Parathyroid adenoma (tissue), 2 donors: ENCODE data around the gene ZNF57.

Experiments used
- H2AFZ ChIP-seq: fragments of 300-600 bp; sonication (generic); one replicate; pipeline ENCODE4 v1.7.0; 2017; ENCODE audit warnings: antibody characterized with exemption, mild to moderate bottlenecking
- H3K27ac ChIP-seq: fragments of 300-600 bp; sonication (generic); one replicate; pipeline ENCODE4 v1.7.0; 2017
- H3K27me3 ChIP-seq: fragments of 300-600 bp; sonication (generic); one replicate; pipeline ENCODE4 v1.7.0; 2017; ENCODE audit warnings: low read length; ENCODE audit not compliant: control insufficient read depth, insufficient read depth
- H3K36me3 ChIP-seq: fragments of 300-600 bp; sonication (generic); one replicate; pipeline ENCODE4 v1.7.0; 2017; ENCODE audit warnings: low read length; ENCODE audit not compliant: control insufficient read depth, insufficient read depth
- H3K4me1 ChIP-seq: fragments of 300-600 bp; sonication (generic); one replicate; pipeline ENCODE4 v1.7.0; 2017; ENCODE audit warnings: control low read depth
- H3K4me2 ChIP-seq: fragments of 300-600 bp; sonication (generic); one replicate; pipeline ENCODE4 v1.7.0; 2017; ENCODE audit warnings: low read length
- H3K4me3 ChIP-seq: fragments of 300-600 bp; sonication (generic); one replicate; pipeline ENCODE4 v1.7.0; 2017; ENCODE audit warnings: low read depth, low read length
- H3K79me2 ChIP-seq: fragments of 300-600 bp; sonication (generic); one replicate; pipeline ENCODE4 v1.7.0; 2017; ENCODE audit warnings: control low read depth
- H3K9ac ChIP-seq: fragments of 300-600 bp; sonication (generic); one replicate; pipeline ENCODE4 v1.7.0; 2017; ENCODE audit warnings: mild to moderate bottlenecking
- H3K9me3 ChIP-seq: fragments of 300-600 bp; sonication (generic); one replicate; pipeline ENCODE4 v1.7.0; 2017; ENCODE audit warnings: low read length; ENCODE audit not compliant: control insufficient read depth
- TF ChIP-seq, protein P1 (sequence below): fragments of 300-600 bp; sonication (generic); IDR thresholded peaks from one replicate; pipeline ENCODE4 v1.7.0; 2017; ENCODE audit warnings: antibody characterized with exemption, mild to moderate bottlenecking
- donor health status: primary hyperparathyroidism.

Gene ZNF57

GRCh38 chr19:2877398-2878331, 23.1 kb upstream of the ZNF57 start:
- TF ChIP-seq, protein P1, sequence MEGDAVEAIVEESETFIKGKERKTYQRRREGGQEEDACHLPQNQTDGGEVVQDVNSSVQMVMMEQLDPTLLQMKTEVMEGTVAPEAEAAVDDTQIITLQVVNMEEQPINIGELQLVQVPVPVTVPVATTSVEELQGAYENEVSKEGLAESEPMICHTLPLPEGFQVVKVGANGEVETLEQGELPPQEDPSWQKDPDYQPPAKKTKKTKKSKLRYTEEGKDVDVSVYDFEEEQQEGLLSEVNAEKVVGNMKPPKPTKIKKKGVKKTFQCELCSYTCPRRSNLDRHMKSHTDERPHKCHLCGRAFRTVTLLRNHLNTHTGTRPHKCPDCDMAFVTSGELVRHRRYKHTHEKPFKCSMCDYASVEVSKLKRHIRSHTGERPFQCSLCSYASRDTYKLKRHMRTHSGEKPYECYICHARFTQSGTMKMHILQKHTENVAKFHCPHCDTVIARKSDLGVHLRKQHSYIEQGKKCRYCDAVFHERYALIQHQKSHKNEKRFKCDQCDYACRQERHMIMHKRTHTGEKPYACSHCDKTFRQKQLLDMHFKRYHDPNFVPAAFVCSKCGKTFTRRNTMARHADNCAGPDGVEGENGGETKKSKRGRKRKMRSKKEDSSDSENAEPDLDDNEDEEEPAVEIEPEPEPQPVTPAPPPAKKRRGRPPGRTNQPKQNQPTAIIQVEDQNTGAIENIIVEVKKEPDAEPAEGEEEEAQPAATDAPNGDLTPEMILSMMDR, result no peak
- no peaks in the 10 kb centered on the region for H3K9me3 ChIP-seq

GRCh38 chr19:2883686-2884439, 16.9 kb upstream of the ZNF57 start:
- no peaks in the 10 kb centered on the region for H3K9me3 ChIP-seq
- no peaks in the 10 kb centered on the region for H3K79me2 ChIP-seq
- H3K9ac ChIP-seq, result no peak overlapping the region
- no peak overlapping the region for H3K4me2 ChIP-seq
- H3K27ac ChIP-seq, result no peak overlapping the region
- no peaks in the 10 kb centered on the region for H3K36me3 ChIP-seq
- no peak overlapping the region for H3K4me3 ChIP-seq
- H3K27me3 ChIP-seq, result no peaks in the 10 kb centered on the region
- H3K4me1 ChIP-seq, result peaks cover 4% of the 10 kb centered on the region
- TF ChIP-seq, protein P1, result no peak
- no peak overlapping the region for H2AFZ ChIP-seq

More at GRCh38 chr19:2877398-2878331, 23.1 kb upstream of the ZNF57 start:
- H3K4me3 ChIP-seq, result no peak overlapping the region
- no peaks in the 10 kb centered on the region for H3K79me2 ChIP-seq
- H3K4me2 ChIP-seq, result no peak overlapping the region
- no peak overlapping the region for H2AFZ ChIP-seq
- no peak overlapping the region for H3K27ac ChIP-seq
- H3K36me3 ChIP-seq, result no peaks in the 10 kb centered on the region
- no peaks in the 10 kb centered on the region for H3K4me1 ChIP-seq
- no peak overlapping the region for H3K9ac ChIP-seq
- no peaks in the 10 kb centered on the region for H3K27me3 ChIP-seq

GRCh38 chr19:2885736-2886135, 15.0 kb upstream of the ZNF57 start:
- Histone ChIP-seq H3K9ac (no peak overlapping the region), H2AFZ (no peak overlapping the region), H3K36me3 (no peaks in the 10 kb centered on the region), H3K4me3 (no peak overlapping the region), H3K4me2 (no peak overlapping the region), H3K4me1 (peaks cover 4% of the 10 kb centered on the region), H3K9me3 (no peaks in the 10 kb centered on the region), H3K27me3 (no peaks in the 10 kb centered on the region), H3K79me2 (no peaks in the 10 kb centered on the region), H3K27ac (no peak overlapping the region)
- TF ChIP-seq, protein P1, result no peak

DNA sequence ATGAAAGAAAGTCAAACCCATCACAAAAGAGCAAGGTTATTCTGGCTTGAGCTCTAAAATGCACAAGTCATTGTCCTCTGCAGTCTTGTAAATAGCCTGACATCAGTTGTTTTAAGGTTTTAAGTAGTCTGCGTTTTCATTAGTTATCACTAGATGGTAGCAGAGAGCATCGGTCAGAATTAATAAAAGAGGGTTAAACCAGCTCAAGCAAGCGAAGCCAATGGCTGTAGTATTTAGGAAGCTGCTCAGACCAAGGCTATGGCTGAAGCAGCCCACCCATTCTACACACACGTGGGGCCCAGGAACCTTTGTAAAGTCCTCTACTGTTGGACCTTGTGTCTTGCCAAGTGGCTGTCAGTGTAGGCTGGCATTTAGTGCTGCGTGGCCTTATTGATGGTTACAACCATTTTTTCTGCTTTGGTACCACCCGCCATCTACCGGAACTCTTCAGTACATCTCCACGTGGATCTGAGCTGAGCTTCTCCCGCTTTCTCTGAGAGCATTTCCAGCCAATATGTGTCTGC, 13.3 kb upstream of the ZNF57 start:
- Histone ChIP-seq H3K27ac (peak overlapping the region; percentile 16), H3K9ac (no peak overlapping the region)
- TF ChIP-seq, protein P1, result peak; percentile 77

More for the DNA sequence above, 13.3 kb upstream of the ZNF57 start:
- Histone ChIP-seq H3K4me2 (peak overlapping the region; percentile 45), H2AFZ (peak overlapping the region; percentile 97), H3K4me3 (no peak overlapping the region), H3K79me2 (no peaks in the 10 kb centered on the region), H3K27me3 (no peaks in the 10 kb centered on the region), H3K4me1 (peaks cover 4% of the 10 kb centered on the region), H3K9me3 (no peaks in the 10 kb centered on the region), H3K36me3 (no peaks in the 10 kb centered on the region)
